ENCODE results near the gene CCR5.

GRCh38 chr3:46368569-46368968 lies 2.2 kb upstream of the CCR5 start:
- TF ChIP-seq CTCF (IDR thresholded peaks at IDR 0.05 in 8 of 11, conservative IDR thresholded peaks at IDR 0.05 in 3 of 11) (peak in 10 of 11 experiments; percentile 26 to 74 (median 64)), POLR2AphosphoS5 (IDR thresholded peaks at IDR 0.05) (peak in 2 of 3 donors; percentile 50 to 61)
